HL-60/S4 treated with phorbol 12-myristate 13-acetate at 8.2 ng/mL for 4 days and 3 days (cell line): ENCODE measurements around the gene KREMEN1.

ENCODE experiments used
- in situ Hi-C: fragments of 300-500 bp; cut with MboI; formaldehyde crosslinking; loops from 2 replicates; pipeline ENCODE4 v1.15.0; 2022; ENCODE audit warnings: low sequenced_read_pairs

Gene KREMEN1

DNA sequence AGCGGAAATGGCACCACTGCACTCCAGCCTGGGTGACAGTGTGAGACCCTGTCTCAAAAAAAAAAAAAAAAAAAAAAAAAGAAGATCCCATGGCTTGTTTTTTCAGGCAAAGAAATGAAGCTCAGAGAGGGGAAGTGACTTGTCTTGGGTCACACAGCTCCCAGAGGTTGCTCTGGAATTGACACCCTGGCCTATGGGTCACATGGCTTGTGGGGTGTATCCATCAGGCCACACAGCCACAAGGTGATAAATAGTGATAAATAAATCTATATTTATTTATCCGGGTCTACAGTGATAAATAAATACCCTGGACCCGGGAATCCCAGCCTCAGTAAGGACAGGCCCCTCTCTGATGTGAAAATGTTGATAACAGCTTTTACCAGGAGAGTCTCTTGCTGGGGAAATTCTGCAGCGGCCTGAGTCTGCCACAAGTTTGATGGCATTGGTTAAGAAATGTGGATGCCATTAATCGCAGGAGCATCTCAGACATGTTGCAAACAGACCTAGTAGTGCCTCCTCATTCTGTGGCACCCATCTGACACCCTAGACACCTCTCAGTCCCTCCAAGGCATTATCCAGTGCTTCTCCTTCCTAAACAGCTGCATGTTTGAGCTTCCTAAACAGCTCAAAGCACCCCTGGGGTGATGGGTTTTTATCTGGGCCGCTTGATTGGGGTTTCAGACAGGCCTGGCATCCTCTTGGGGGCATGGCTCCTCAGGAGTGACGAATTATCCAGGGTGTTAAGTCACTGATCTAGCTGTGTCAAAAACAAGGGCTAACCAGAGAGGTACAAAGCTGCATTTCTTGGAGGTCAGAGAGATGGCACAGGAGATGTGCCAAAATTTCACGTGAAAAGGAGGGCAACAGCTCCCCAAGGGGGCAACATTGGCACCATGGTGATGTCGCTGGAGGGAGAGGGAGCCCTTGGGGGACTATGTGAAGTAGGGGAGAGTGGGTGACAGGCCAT lies 130.9 kb downstream of the KREMEN1 start:
- in situ Hi-C loops, result no loop called here

DNA sequence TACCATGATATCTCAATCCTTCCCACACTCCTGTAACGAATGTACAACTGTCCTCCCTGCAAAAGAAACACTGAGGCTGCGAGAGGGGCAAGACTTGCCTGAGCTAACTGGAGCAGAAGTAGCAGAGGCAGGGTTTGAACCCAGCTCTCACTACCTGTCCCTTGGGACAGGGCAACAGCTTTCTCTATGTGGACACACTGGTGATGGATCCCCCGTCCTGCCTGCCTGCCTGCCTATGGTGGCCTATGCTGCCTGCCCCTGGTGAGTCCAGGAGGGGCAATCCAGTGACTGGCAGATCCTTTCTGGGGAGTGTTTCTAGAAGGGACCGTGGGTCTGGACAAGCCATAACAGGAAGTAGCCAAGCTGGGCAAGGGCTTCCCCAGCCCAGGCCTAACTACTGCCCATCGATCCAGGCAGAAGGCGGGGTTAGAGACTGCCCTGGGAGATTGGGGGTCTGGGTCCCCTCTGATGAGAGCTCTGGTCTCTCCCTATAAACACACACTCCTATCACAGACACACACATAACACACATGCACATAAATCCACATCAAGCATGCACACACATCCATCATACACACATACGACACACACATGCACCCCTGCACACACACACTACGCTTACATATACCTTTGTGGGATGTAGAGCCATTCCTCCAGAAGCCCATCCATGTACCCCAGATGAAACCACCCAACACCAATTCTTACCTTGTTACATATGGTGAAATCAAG lies 131.8 kb downstream of the KREMEN1 start:
- in situ Hi-C loops, result no loop called here

DNA sequence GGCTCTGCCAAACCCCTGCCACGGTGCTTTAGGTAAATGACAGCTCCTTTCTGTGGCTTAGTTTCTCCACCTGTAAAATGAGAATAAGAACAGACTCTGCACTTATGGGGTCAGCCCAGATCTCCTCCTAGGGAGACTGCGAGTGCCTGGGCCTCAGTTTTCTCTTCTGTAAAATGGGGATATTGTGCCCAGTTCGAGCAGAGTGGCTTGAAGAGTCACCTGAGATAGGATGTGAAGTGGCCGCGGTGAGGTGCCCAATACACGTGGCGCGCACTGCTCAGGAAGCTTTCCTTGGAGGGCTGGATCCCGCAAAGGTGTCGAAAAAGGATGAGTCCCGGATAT lies 132.4 kb downstream of the KREMEN1 start:
- in situ Hi-C loops, result no loop called here

- in situ Hi-C loops, result no loop called here
Measured at GRCh38 chr22:29205594-29206371, 132.9 kb downstream of the KREMEN1 start, which contains the start of gene EMID1. EMID1 (plus strand) TSS chr22:29205896; CDS start chr22:29206039, 143 bp downstream.

GRCh38 chr22:29206372-29207242 lies 133.8 kb downstream of the KREMEN1 start:
- in situ Hi-C loops, result no loop called here

GRCh38 chr22:29207243-29207550 lies 134.4 kb downstream of the KREMEN1 start:
- in situ Hi-C loops, result no loop called here

DNA sequence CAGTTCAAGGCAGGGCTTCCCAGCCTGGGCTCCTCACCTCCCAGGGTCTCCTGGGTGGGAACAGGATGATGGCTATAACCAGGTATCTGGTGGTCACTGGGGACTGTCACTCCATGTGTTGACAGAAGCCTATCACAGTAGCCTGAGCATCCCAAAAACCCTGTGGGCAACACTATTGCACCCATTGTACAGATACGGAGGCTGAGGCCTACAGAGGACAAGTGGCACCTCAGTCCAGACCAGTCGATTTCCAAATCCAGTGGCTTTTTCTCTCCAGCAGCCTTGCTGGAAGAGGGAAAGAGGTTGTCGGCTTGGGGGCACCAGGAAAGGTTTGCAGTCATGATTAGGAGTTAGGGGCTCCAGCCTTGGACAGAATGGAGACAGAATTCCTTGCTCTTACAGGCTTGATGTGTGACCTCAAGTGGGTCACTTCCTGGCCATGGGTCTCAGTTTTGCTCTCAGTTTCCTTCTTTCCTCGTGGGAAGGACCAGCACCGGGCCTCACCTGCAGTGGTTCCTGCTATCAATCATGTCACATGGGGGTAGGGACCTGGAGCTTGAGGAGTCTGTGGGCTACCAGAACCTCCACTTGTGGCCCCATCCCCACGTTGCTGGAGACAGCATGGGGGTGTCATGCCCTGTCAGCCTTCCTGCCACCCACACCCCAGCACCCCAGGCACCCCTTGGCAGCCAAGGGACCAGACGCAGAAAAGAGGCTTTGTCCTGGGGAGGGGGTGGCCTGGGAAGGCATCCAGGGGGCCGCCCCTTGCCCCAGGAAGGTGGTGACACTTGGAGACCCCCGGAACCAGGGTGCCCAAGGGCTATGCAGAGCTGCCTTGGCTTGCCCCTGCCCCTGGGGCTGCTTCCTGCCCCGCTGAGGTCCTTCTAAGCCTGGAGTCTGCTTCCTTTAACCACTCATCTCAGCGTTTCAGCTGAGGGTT lies 135.0 kb downstream of the KREMEN1 start:
- in situ Hi-C loops, result no loop called here

DNA sequence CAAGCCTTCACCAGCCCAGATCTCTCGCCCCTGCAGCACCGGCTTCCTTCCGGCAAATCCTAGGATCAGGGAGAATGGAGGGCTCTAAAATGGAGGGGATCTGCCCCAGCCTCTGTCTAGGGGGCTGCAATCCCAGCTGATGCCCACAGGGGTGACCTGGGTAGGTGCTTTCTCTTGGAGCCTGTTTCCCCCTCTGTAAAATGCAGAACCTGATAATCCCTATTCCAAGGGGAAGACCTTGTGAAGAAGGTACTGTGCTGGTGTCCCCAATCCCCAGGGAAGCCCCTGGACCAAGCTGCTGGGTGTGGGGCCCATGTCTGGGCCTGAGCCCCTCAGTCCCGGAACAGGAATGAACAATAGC lies 135.6 kb downstream of the KREMEN1 start:
- in situ Hi-C loops, result no loop called here

DNA sequence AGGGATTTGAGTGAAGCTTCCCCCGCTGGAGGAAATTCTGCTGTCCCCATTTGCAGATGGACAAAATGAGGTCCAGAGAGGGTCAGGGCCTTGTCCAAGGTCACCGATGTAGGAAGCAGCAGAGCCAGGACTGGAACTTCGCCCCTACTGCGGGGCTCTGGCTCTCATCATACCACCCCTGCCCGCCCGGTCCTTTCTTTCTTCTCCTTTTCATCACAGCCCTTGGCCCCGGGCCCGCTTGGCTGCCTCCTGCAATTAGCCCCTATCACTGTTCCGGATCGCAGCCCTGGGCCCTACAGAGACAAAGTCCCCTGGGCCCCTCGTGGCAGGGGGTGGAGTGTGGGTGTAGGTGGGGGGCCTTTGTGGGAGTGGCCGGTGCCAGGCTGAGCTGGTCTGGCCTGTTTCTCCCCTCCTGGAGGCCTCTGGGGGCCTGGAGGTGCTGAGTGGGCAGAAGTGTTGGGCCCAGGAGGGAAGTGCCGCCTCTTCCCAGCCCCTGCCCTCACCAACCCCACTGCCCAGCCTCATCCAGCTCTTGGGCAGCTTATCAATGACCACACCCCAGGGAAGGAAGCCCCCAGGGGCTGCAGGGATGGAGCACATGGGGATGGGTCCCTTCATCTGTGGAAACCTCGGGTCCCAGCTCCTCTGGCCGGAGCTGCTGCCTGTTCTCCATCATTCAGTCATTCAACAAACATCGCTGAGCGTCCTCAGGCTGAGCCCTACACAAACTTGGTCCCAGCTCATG lies 136.2 kb downstream of the KREMEN1 start:
- in situ Hi-C loops, result no loop called here

- in situ Hi-C loops, result no loop called here
Measured at GRCh38 chr22:29209624-29209929, 136.7 kb downstream of the KREMEN1 start.

GRCh38 chr22:29211066-29211465 lies 138.2 kb downstream of the KREMEN1 start:
- in situ Hi-C loops, result no loop called here

DNA sequence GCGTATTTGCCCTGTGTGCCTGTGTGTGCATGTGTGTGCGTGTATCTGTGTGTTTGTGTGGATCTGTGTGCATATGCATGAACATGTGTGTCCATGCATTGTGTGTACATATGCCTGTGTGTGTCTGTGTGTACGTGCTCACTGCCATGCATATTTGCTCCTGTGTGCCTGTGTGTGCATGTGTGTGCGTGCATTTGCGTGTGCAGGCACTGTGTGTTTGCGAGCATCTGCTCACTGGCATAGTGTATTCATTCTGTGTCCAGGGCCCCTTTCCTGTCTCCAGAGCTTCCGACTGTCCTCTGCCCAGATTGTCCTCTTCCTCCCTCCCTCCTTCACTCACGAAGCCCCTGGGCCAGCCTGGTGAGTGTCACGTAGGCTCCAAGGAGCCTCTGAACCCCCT lies 138.6 kb downstream of the KREMEN1 start:
- in situ Hi-C loops, result no loop called here

- in situ Hi-C loops, result no loop called here
Measured at GRCh38 chr22:29212743-29213142, 139.9 kb downstream of the KREMEN1 start.

- in situ Hi-C loops, result no loop called here
Measured at GRCh38 chr22:29213493-29213892, 140.7 kb downstream of the KREMEN1 start.

- in situ Hi-C loops, result no loop called here
Measured at GRCh38 chr22:29214232-29214631, 141.4 kb downstream of the KREMEN1 start.

- in situ Hi-C loops, result no loop called here
Measured at GRCh38 chr22:29215012-29215860, 142.4 kb downstream of the KREMEN1 start.

DNA sequence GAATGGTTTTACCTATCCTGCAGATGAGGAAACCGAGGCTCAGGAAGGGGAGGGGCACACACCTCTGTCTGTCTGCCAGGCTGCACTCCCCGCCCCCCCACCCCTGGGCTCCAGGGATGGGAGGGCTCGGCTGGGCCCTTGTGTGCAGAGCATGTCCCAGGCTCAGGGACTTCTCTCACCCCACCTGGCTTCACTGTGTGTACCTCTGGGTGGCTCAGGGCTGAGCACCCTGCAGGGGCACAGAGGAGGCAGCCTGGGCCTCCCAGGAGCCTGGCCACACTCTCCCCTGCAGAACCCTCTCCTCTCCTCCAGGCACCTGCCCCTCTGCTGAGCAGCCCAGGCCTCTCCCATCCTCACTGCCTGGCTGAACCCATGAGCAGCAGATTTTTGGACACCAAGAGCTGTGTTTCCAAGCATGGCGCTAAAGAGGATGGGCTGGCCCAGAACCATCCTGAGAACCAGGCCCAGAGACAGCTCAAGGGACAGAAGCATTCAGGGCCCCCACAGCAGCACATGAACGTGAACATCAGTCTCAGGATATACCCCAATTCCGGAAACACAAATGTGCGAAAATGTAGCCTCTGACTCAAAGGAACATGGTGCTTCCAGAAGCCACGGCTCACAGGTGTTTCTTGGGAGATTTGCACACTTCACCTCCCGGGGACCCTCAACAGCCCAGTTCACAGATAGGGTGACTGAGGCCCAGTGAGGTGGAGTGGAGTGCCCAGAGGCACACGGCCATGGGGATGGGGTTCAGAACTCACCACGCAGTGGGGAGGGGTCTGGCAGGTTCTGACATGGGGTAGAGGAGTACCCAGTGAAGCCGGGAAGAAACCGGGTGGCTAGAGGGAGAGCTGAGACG lies 143.4 kb downstream of the KREMEN1 start:
- in situ Hi-C loops, result no loop called here
